Measurements from ENCODE around the gene GPC6.

Gene GPC6

DNA sequence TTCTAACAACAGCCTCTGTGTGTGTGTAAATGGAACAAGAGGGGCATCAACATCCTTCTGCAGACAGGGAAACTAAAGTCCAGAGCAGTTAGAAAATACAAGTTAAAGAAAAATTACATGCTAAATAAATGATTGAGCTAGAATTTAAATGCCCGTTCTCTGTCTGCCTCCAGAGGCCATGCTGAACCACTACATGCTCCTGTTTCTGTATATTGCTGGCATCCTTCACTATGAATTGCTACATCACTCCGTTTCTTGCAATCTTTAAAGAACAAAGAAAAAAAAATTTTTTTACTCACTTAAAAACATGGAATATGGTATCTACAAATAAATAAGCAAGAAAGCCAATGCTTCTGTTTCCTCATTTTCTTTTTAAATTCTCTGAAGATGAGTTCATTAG is 1205.0 kb downstream of the GPC6 start (continued):
- TF ChIP-seq, protein P1, sequence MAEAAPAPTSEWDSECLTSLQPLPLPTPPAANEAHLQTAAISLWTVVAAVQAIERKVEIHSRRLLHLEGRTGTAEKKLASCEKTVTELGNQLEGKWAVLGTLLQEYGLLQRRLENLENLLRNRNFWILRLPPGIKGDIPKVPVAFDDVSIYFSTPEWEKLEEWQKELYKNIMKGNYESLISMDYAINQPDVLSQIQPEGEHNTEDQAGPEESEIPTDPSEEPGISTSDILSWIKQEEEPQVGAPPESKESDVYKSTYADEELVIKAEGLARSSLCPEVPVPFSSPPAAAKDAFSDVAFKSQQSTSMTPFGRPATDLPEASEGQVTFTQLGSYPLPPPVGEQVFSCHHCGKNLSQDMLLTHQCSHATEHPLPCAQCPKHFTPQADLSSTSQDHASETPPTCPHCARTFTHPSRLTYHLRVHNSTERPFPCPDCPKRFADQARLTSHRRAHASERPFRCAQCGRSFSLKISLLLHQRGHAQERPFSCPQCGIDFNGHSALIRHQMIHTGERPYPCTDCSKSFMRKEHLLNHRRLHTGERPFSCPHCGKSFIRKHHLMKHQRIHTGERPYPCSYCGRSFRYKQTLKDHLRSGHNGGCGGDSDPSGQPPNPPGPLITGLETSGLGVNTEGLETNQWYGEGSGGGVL (tag by site-specific recombination; IDR thresholded peaks at IDR 0.05), result no peak
- TF ChIP-seq ZNF132 (tag by site-specific recombination; IDR thresholded peaks at IDR 0.05; ENCODE audit: borderline replicate concordance) (no peak), ZNF776 (tag by site-specific recombination; IDR thresholded peaks at IDR 0.05; ENCODE audit: borderline replicate concordance) (no peak), ZNF654 (tag by site-specific recombination; IDR thresholded peaks at IDR 0.05; ENCODE audit: low read depth) (no peak), HOXA7 (CRISPR knock-in tag; IDR thresholded peaks at IDR 0.05; ENCODE audit: borderline replicate concordance) (no peak), ZNF521 (tag by site-specific recombination; IDR thresholded peaks at IDR 0.05) (no peak), ZNF529 (tag by site-specific recombination; IDR thresholded peaks at IDR 0.05; ENCODE audit: insufficient replicate concordance) (no peak), MYNN (tag by site-specific recombination; IDR thresholded peaks at IDR 0.05; ENCODE audit: borderline replicate concordance) (no peak), SP2 (tag by site-specific recombination; IDR thresholded peaks at IDR 0.05) (no peak)
- TF ChIP-seq, protein P2, sequence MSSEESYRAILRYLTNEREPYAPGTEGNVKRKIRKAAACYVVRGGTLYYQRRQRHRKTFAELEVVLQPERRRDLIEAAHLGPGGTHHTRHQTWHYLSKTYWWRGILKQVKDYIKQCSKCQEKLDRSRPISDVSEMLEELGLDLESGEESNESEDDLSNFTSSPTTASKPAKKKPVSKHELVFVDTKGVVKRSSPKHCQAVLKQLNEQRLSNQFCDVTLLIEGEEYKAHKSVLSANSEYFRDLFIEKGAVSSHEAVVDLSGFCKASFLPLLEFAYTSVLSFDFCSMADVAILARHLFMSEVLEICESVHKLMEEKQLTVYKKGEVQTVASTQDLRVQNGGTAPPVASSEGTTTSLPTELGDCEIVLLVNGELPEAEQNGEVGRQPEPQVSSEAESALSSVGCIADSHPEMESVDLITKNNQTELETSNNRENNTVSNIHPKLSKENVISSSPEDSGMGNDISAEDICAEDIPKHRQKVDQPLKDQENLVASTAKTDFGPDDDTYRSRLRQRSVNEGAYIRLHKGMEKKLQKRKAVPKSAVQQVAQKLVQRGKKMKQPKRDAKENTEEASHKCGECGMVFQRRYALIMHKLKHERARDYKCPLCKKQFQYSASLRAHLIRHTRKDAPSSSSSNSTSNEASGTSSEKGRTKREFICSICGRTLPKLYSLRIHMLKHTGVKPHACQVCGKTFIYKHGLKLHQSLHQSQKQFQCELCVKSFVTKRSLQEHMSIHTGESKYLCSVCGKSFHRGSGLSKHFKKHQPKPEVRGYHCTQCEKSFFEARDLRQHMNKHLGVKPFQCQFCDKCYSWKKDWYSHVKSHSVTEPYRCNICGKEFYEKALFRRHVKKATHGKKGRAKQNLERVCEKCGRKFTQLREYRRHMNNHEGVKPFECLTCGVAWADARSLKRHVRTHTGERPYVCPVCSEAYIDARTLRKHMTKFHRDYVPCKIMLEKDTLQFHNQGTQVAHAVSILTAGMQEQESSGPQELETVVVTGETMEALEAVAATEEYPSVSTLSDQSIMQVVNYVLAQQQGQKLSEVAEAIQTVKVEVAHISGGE (tag by site-specific recombination; conservative IDR thresholded peaks at IDR 0.05; ENCODE audit: low read depth), result no peak
- TF ChIP-seq, protein P3, sequence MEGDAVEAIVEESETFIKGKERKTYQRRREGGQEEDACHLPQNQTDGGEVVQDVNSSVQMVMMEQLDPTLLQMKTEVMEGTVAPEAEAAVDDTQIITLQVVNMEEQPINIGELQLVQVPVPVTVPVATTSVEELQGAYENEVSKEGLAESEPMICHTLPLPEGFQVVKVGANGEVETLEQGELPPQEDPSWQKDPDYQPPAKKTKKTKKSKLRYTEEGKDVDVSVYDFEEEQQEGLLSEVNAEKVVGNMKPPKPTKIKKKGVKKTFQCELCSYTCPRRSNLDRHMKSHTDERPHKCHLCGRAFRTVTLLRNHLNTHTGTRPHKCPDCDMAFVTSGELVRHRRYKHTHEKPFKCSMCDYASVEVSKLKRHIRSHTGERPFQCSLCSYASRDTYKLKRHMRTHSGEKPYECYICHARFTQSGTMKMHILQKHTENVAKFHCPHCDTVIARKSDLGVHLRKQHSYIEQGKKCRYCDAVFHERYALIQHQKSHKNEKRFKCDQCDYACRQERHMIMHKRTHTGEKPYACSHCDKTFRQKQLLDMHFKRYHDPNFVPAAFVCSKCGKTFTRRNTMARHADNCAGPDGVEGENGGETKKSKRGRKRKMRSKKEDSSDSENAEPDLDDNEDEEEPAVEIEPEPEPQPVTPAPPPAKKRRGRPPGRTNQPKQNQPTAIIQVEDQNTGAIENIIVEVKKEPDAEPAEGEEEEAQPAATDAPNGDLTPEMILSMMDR (tag by site-specific recombination; IDR thresholded peaks at IDR 0.05), result no peak
- TF ChIP-seq, protein P4, sequence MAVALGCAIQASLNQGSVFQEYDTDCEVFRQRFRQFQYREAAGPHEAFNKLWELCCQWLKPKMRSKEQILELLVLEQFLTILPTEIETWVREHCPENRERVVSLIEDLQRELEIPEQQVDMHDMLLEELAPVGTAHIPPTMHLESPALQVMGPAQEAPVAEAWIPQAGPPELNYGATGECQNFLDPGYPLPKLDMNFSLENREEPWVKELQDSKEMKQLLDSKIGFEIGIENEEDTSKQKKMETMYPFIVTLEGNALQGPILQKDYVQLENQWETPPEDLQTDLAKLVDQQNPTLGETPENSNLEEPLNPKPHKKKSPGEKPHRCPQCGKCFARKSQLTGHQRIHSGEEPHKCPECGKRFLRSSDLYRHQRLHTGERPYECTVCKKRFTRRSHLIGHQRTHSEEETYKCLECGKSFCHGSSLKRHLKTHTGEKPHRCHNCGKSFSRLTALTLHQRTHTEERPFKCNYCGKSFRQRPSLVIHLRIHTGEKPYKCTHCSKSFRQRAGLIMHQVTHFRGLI (tag by site-specific recombination; IDR thresholded peaks at IDR 0.05), result no peak

DNA sequence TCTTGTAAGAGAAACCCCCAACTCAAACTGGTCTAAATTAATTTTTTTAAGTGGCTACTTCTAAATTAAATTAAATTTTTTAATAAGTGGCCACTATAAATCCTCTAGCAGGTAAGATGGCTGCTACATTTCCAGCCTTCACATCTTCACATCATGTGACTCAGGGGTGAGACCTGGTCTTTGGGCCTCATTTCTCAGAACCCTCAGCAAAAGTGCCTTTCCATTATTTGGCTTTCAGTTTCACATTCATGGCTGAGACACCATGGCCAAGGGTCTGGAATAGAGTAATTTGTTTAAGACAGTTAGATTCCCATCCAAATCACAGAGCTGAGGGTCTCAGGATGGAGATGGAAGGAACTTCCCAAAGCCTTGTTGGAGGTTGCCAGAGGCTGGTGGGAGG is 1205.4 kb downstream of the GPC6 start:
- no peak overlapping the region for H3K4me3 ChIP-seq (ENCODE audit: low read depth, low read length)
- H3K9me3 ChIP-seq (ENCODE audit: control insufficient read depth, insufficient read depth, low read depth, low read length), result no peaks in the 10 kb centered on the region
- H3K27ac ChIP-seq (ENCODE audit: extremely low read depth, low read depth, low read length), result no peak overlapping the region
- ChIA-PET POLR2A (no interaction called here), CTCF (interaction anchor here (10.2 kb wide), 1 partner anchor 185 kb away, joined by 170 read pairs; no protein-coding TSS in a partner anchor)
- no peaks in the 10 kb centered on the region for H3K4me1 ChIP-seq (ENCODE audit: control insufficient read depth, insufficient read depth, low read length)
- no peaks in the 10 kb centered on the region for H3K36me3 ChIP-seq (ENCODE audit: control insufficient read depth in 2 of 2, insufficient read depth in 1 of 2, low read length in 2 of 2)
- TF ChIP-seq ZNF473 (tag by site-specific recombination; IDR thresholded peaks at IDR 0.05) (no peak), KLF7 (tag by site-specific recombination; IDR thresholded peaks at IDR 0.05; ENCODE audit: borderline replicate concordance) (no peak), ZNF23 (tag by site-specific recombination; IDR thresholded peaks at IDR 0.05; ENCODE audit: borderline replicate concordance) (no peak), SETDB1 (IDR thresholded peaks at IDR 0.05; ENCODE audit: insufficient read length, low read length) (no peak), ZNF433 (tag by site-specific recombination; IDR thresholded peaks at IDR 0.05; ENCODE audit: low read depth) (no peak), ZNF132 (tag by site-specific recombination; IDR thresholded peaks at IDR 0.05; ENCODE audit: borderline replicate concordance) (no peak), ZBTB20 (tag by site-specific recombination; IDR thresholded peaks at IDR 0.05) (no peak), TRIM28 (IDR thresholded peaks at IDR 0.05; ENCODE audit: borderline replicate concordance, low read length) (no peak), ZNF677 (tag by site-specific recombination; IDR thresholded peaks at IDR 0.05) (no peak)
- TF ChIP-seq, protein P5, sequence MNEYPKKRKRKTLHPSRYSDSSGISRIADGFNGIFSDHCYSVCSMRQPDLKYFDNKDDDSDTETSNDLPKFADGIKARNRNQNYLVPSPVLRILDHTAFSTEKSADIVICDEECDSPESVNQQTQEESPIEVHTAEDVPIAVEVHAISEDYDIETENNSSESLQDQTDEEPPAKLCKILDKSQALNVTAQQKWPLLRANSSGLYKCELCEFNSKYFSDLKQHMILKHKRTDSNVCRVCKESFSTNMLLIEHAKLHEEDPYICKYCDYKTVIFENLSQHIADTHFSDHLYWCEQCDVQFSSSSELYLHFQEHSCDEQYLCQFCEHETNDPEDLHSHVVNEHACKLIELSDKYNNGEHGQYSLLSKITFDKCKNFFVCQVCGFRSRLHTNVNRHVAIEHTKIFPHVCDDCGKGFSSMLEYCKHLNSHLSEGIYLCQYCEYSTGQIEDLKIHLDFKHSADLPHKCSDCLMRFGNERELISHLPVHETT (tag by site-specific recombination; IDR thresholded peaks at IDR 0.05), result no peak
- TF ChIP-seq, protein P6, sequence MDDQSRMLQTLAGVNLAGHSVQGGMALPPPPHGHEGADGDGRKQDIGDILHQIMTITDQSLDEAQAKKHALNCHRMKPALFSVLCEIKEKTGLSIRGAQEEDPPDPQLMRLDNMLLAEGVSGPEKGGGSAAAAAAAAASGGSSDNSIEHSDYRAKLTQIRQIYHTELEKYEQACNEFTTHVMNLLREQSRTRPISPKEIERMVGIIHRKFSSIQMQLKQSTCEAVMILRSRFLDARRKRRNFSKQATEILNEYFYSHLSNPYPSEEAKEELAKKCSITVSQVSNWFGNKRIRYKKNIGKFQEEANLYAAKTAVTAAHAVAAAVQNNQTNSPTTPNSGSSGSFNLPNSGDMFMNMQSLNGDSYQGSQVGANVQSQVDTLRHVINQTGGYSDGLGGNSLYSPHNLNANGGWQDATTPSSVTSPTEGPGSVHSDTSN (CRISPR knock-in tag; IDR thresholded peaks at IDR 0.05), result no peak
- TF ChIP-seq, protein P7, sequence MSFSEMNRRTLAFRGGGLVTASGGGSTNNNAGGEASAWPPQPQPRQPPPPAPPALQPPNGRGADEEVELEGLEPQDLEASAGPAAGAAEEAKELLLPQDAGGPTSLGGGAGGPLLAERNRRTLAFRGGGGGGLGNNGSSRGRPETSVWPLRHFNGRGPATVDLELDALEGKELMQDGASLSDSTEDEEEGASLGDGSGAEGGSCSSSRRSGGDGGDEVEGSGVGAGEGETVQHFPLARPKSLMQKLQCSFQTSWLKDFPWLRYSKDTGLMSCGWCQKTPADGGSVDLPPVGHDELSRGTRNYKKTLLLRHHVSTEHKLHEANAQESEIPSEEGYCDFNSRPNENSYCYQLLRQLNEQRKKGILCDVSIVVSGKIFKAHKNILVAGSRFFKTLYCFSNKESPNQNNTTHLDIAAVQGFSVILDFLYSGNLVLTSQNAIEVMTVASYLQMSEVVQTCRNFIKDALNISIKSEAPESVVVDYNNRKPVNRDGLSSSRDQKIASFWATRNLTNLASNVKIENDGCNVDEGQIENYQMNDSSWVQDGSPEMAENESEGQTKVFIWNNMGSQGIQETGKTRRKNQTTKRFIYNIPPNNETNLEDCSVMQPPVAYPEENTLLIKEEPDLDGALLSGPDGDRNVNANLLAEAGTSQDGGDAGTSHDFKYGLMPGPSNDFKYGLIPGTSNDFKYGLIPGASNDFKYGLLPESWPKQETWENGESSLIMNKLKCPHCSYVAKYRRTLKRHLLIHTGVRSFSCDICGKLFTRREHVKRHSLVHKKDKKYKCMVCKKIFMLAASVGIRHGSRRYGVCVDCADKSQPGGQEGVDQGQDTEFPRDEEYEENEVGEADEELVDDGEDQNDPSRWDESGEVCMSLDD (tag by site-specific recombination; IDR thresholded peaks at IDR 0.05), result no peak
